GM23338 (cell line): Measurements from ENCODE around the gene CYTH1. TPM values are rescaled to one million over a fixed set of nuclear protein-coding genes. Genes with fewer than 3 reads are reported as not detected.

Experiments used
- ATAC-seq: fragments of 200-7000 bp; cut with Tn5 transposase; 3 replicates; pipeline ENCODE4 v1.9.1; 2020
- DNase-seq: peaks from one replicate; pipeline ENCODE4 v3.0.0-alpha.2; 2015; ENCODE audit warnings: low spot score
- H2AFZ ChIP-seq: fragments of 200-600 bp; sonication (generic); 2 replicates; pipeline ENCODE4 v1.8.0; 2016; ENCODE audit warnings: antibody characterized with exemption, mild to moderate bottlenecking, moderate library complexity
- H3F3A ChIP-seq: fragments of 200-600 bp; sonication (generic); replicated peaks from 2 replicates; pipeline ENCODE4 v1.8.0; 2017; ENCODE audit warnings: antibody characterized with exemption, mixed run types, low read depth
- H3K27ac ChIP-seq: fragments of 200-600 bp; sonication (generic); 2 replicates; pipeline ENCODE4 v1.6.1; 2016; ENCODE audit warnings: low read depth
- H3K27me3 ChIP-seq: fragments of 200-600 bp; sonication (generic); 2 replicates; pipeline ENCODE4 v1.8.0; 2016; ENCODE audit warnings: mild to moderate bottlenecking, mixed run types, moderate library complexity; ENCODE audit not compliant: insufficient read depth
- H3K36me3 ChIP-seq: fragments of 200-600 bp; sonication (generic); 2 replicates; pipeline ENCODE4 v1.8.0; 2016; ENCODE audit warnings: mild to moderate bottlenecking; ENCODE audit not compliant: insufficient read depth
- H3K4me1 ChIP-seq: fragments of 200-600 bp; sonication (generic); 2 replicates; pipeline ENCODE4 v1.8.0; 2016; ENCODE audit warnings: mild to moderate bottlenecking, moderate library complexity; ENCODE audit not compliant: insufficient read depth
- H3K4me2 ChIP-seq: fragments of 200-600 bp; sonication (generic); 2 replicates; pipeline ENCODE4 v1.7.1; 2017; ENCODE audit warnings: mixed run types
- H3K4me3 ChIP-seq: fragments of 200-600 bp; sonication (generic); 2 replicates; pipeline ENCODE4 v1.6.1; 2016; ENCODE audit warnings: mixed run types
- H3K79me2 ChIP-seq: fragments of 200-600 bp; sonication (generic); replicated peaks from 2 replicates; pipeline ENCODE4 v1.8.0; 2017; ENCODE audit warnings: mild to moderate bottlenecking; ENCODE audit not compliant: insufficient read depth
- H3K9me2 ChIP-seq: fragments of 200-600 bp; sonication (generic); 2 replicates; pipeline ENCODE4 v1.8.0; 2017; ENCODE audit not compliant: insufficient read depth
- H4K20me1 ChIP-seq: fragments of 200-600 bp; sonication (generic); replicated peaks from 2 replicates; pipeline ENCODE4 v1.8.0; 2017; ENCODE audit warnings: mild to moderate bottlenecking; ENCODE audit not compliant: insufficient read depth
- H3K27ac Mint-ChIP-seq: 2 replicates; pipeline ENCODE4 v1.8.0; 2020; ENCODE audit warnings: inconsistent platforms, mild to moderate bottlenecking, moderate library complexity, mixed read lengths
- H3K27me3 Mint-ChIP-seq: 3 replicates; pipeline ENCODE4 v1.8.0; 2022; ENCODE audit warnings: low read depth, mild to moderate bottlenecking, moderate library complexity, mixed read lengths, inconsistent platforms; ENCODE audit not compliant: insufficient read depth, poor library complexity
- H3K36me3 Mint-ChIP-seq: 3 replicates; pipeline ENCODE4 v1.8.0; 2021; ENCODE audit warnings: low read depth, mild to moderate bottlenecking, inconsistent platforms, moderate library complexity, mixed read lengths
- H3K4me1 Mint-ChIP-seq: 3 replicates; pipeline ENCODE4 v1.8.0; 2020; ENCODE audit warnings: mild to moderate bottlenecking, inconsistent platforms, mixed read lengths
- H3K4me3 Mint-ChIP-seq: 3 replicates; pipeline ENCODE4 v1.8.0; 2021; ENCODE audit warnings: moderate library complexity, mild to moderate bottlenecking, inconsistent platforms, mixed read lengths
- H3K9me3 Mint-ChIP-seq: 3 replicates; pipeline ENCODE4 v1.8.0; 2020; ENCODE audit warnings: moderate library complexity, mild to moderate bottlenecking, inconsistent platforms, mixed read lengths
- CREB1 ChIP-seq: fragments of 250-450 bp; sonication (Bioruptor Pico); IDR thresholded peaks from 2 replicates; pipeline ENCODE4 v1.5.0; 2020; ENCODE audit warnings: low read depth, mild to moderate bottlenecking, moderate library complexity
- EZH2 ChIP-seq: fragments of 200-600 bp; sonication (generic); IDR thresholded peaks from one replicate; pipeline ENCODE4 v1.8.0; 2017; ENCODE audit warnings: antibody characterized with exemption, mild to moderate bottlenecking, low read depth; ENCODE audit not compliant: unreplicated experiment
- EZH2phosphoT487 ChIP-seq: fragments of 200-600 bp; sonication (generic); IDR thresholded peaks from one replicate; pipeline ENCODE4 v1.8.1; 2018; ENCODE audit warnings: antibody characterized with exemption; ENCODE audit not compliant: unreplicated experiment
- JUNB ChIP-seq: IDR thresholded peaks from one replicate; pipeline ENCODE4 v1.6.1; 2016; ENCODE audit warnings: antibody characterized with exemption; ENCODE audit not compliant: unreplicated experiment
- NANOG ChIP-seq: IDR thresholded peaks from 2 replicates; pipeline ENCODE4 v1.6.1; 2016; ENCODE audit warnings: antibody characterized with exemption, borderline replicate concordance
- POLR2AphosphoS5 ChIP-seq: IDR thresholded peaks from 2 replicates; pipeline ENCODE4 v1.6.1; 2016; ENCODE audit warnings: antibody characterized with exemption, low read depth
- REST ChIP-seq: IDR thresholded peaks from one replicate; pipeline ENCODE4 v1.6.1; 2018; ENCODE audit warnings: antibody characterized with exemption; ENCODE audit not compliant: unreplicated experiment
- STAT1 ChIP-seq: IDR thresholded peaks from one replicate; pipeline ENCODE4 v1.6.1; 2016; ENCODE audit warnings: antibody characterized with exemption; ENCODE audit not compliant: unreplicated experiment
- ZNF114 ChIP-seq: fragments of 250-450 bp; sonication (Bioruptor Pico); IDR thresholded peaks from 2 replicates; pipeline ENCODE4 v1.5.0; 2020; ENCODE audit warnings: mild to moderate bottlenecking, moderate library complexity
- ZNF331 ChIP-seq: fragments of 250-450 bp; sonication (Bioruptor Pico); IDR thresholded peaks from 2 replicates; pipeline ENCODE4 v1.5.0; 2020; ENCODE audit warnings: low read depth, mild to moderate bottlenecking, moderate library complexity
- ZNF462 ChIP-seq: fragments of 250-450 bp; sonication (Bioruptor Pico); IDR thresholded peaks from 2 replicates; pipeline ENCODE4 v1.5.0; 2020; ENCODE audit warnings: mild to moderate bottlenecking, moderate library complexity
- polyA plus RNA-seq: library from polyadenylated mRNA; unstranded; fragments of >200 nt; fragmentation: Nextera tagmentation; extraction: Ambion mirVana; gene quantifications from 2 replicates; pipeline ENCODE4 v1.2.1, GENCODE V29; 2016
- total RNA-seq: library from RNA; depleted of rRNA; stranded (reverse); fragments of >200 nt; shearing (Covaris generic); gene quantifications from 2 replicates; pipeline ENCODE4 v1.2.3, GENCODE V29; 2014
- TF ChIP-seq, protein P1 (sequence below), 2 experiments: fragments of 200-600 bp in 1 of 2; sonication (generic) in 1 of 2; conservative IDR thresholded peaks; 2 replicates each; pipeline versions ENCODE4 v1.5.1 to v1.6.1; 2016 to 2017; ENCODE audit warnings: antibody characterized with exemption in 2 of 2, low read depth in 2 of 2, mild to moderate bottlenecking in 2 of 2, moderate library complexity in 1 of 2
- TF ChIP-seq, protein P2 (sequence below): IDR thresholded peaks from 2 replicates; pipeline ENCODE4 v1.6.1; 2016; ENCODE audit warnings: antibody characterized with exemption

Gene CYTH1
- total and polyA plus RNA-seq, 2 experiments from 2014 or later, result 13.8 to 14.5 TPM

GRCh38 chr17:78719630-78720298 is 62.3 kb downstream of the CYTH1 start:
- no peaks in the 10 kb centered on the region for H3K9me2 ChIP-seq
- peaks cover 61% of the 10 kb centered on the region for H3K4me1 ChIP-seq
- H4K20me1 ChIP-seq, result no peaks in the 10 kb centered on the region; the same call in none of the 2 replicates
- no peak overlapping the region for H3K4me2 ChIP-seq
- H3K27me3 Mint-ChIP-seq, result peaks cover 24% of the 10 kb centered on the region
- H3K4me1 Mint-ChIP-seq, result peaks cover 71% of the 10 kb centered on the region
- TF ChIP-seq CREB1 (no peak), JUNB (no peak), EZH2 (no peak), NANOG (no peak), EZH2phosphoT487 (no peak), ZNF462 (CRISPR knock-in tag) (no peak), ZNF331 (CRISPR knock-in tag) (no peak), REST (no peak), POLR2AphosphoS5 (no peak), ZNF114 (CRISPR knock-in tag) (no peak), STAT1 (no peak)
- TF ChIP-seq, protein P1, sequence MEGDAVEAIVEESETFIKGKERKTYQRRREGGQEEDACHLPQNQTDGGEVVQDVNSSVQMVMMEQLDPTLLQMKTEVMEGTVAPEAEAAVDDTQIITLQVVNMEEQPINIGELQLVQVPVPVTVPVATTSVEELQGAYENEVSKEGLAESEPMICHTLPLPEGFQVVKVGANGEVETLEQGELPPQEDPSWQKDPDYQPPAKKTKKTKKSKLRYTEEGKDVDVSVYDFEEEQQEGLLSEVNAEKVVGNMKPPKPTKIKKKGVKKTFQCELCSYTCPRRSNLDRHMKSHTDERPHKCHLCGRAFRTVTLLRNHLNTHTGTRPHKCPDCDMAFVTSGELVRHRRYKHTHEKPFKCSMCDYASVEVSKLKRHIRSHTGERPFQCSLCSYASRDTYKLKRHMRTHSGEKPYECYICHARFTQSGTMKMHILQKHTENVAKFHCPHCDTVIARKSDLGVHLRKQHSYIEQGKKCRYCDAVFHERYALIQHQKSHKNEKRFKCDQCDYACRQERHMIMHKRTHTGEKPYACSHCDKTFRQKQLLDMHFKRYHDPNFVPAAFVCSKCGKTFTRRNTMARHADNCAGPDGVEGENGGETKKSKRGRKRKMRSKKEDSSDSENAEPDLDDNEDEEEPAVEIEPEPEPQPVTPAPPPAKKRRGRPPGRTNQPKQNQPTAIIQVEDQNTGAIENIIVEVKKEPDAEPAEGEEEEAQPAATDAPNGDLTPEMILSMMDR (conservative IDR thresholded peaks at IDR 0.05; ENCODE audit: low read depth in 2 of 2), result no peak
- TF ChIP-seq, protein P2, sequence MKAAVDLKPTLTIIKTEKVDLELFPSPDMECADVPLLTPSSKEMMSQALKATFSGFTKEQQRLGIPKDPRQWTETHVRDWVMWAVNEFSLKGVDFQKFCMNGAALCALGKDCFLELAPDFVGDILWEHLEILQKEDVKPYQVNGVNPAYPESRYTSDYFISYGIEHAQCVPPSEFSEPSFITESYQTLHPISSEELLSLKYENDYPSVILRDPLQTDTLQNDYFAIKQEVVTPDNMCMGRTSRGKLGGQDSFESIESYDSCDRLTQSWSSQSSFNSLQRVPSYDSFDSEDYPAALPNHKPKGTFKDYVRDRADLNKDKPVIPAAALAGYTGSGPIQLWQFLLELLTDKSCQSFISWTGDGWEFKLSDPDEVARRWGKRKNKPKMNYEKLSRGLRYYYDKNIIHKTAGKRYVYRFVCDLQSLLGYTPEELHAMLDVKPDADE, result no peak
- no peak overlapping the region for H3K4me3 ChIP-seq
- H3K27ac Mint-ChIP-seq, result no peak overlapping the region
- H2AFZ ChIP-seq, result no peak overlapping the region
- peaks cover 42% of the 10 kb centered on the region for H3K79me2 ChIP-seq
- DNase-seq (no peak), ATAC-seq (no peak)
- H3K36me3 ChIP-seq, result no peaks in the 10 kb centered on the region
- no peak overlapping the region for H3K4me3 Mint-ChIP-seq
- no peaks in the 10 kb centered on the region for H3K27me3 ChIP-seq
- no peaks in the 10 kb centered on the region for H3K36me3 Mint-ChIP-seq
- no peak overlapping the region for H3K27ac ChIP-seq
- H3F3A ChIP-seq, result peaks cover 16% of the 10 kb centered on the region; the same call in 1 of the 2 replicates
- no peaks in the 10 kb centered on the region for H3K9me3 Mint-ChIP-seq
